ENCODE data around the gene GIPR. TPM values are rescaled to one million over a fixed set of nuclear protein-coding genes. Genes with fewer than 3 reads are reported as not detected.
A peak's percentile ranks its signal among the peaks of the same experiment; 100 is the strongest.
"Not testable (repeated sequence)": the region's sequence is repeated elsewhere in the genome, so short reads cannot be mapped to it uniquely, and the experiment has no call there.

GIPR gene
- total RNA-seq, 1 donor: not detected

DNA sequence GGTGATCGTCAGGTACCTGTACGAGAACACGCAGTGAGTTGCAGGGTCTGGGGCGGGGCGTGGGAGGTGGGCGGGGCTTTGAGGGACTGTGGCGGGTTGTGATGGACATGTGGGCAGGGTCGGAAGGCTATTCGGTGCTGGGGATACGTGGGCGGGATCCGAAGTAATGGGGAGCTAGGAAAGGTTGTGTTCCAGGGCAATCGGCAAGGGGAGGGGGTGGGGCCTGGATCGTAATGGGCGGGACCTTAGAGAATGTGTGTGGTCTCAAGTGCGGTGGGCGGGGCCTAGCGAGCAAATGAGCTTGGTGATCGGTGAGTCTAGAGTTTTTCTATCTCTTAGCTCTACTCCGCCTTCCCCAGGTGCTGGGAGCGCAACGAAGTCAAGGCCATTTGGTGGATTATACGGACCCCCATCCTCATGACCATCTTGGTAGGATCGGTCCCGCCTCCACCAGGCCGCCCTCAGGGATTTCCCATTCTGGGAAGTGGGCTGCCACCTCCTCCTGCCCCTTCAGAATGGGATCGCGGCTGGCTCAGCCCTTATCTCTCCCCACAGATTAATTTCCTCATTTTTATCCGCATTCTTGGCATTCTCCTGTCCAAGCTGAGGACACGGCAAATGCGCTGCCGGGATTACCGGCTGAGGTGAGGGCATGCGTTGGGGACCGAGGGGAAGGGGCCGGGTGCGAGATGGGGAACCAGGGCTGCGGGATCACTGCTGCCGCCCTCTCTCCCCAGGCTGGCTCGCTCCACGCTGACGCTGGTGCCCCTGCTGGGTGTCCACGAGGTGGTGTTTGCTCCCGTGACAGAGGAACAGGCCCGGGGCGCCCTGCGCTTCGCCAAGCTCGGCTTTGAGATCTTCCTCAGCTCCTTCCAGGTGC is 9.6 kb downstream of the GIPR start:
- TF ChIP-seq, protein P1, sequence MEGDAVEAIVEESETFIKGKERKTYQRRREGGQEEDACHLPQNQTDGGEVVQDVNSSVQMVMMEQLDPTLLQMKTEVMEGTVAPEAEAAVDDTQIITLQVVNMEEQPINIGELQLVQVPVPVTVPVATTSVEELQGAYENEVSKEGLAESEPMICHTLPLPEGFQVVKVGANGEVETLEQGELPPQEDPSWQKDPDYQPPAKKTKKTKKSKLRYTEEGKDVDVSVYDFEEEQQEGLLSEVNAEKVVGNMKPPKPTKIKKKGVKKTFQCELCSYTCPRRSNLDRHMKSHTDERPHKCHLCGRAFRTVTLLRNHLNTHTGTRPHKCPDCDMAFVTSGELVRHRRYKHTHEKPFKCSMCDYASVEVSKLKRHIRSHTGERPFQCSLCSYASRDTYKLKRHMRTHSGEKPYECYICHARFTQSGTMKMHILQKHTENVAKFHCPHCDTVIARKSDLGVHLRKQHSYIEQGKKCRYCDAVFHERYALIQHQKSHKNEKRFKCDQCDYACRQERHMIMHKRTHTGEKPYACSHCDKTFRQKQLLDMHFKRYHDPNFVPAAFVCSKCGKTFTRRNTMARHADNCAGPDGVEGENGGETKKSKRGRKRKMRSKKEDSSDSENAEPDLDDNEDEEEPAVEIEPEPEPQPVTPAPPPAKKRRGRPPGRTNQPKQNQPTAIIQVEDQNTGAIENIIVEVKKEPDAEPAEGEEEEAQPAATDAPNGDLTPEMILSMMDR (IDR thresholded peaks at IDR 0.05; ENCODE audit: insufficient read depth, low read length): no peak
- peak; percentile 57 for DNase-seq (ENCODE audit: low read depth)
- peak overlapping the region; percentile 25 for H3K4me3 ChIP-seq (ENCODE audit: low read depth, low read length)

DNA sequence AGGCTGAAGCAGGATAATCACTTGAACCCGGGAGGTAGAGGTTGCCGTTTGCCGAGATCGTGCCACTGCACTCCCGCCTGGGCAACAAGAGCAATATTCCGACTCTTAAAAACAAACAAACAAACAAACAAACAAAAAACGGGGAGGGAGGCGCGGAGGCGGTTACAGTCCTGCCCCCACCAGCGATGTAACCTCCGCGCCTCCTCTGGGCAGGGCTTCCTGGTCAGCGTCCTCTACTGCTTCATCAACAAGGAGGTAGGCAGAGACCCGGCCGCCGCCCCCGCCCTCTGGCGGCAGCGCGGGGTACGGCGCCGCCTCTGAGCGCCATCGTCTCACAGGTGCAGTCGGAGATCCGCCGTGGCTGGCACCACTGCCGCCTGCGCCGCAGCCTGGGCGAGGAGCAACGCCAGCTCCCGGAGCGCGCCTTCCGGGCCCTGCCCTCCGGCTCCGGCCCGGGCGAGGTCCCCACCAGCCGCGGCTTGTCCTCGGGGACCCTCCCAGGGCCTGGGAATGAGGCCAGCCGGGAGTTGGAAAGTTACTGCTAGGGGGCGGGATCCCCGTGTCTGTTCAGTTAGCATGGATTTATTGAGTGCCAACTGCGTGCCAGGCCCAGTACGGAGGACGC is 13.5 kb downstream of the GIPR start:
- peak; percentile 69 for DNase-seq (ENCODE audit: low read depth)
- TF ChIP-seq, protein P1 (IDR thresholded peaks at IDR 0.05; ENCODE audit: insufficient read depth, low read length): peak; percentile 85
- peak overlapping the region; percentile 51 for H3K4me3 ChIP-seq (ENCODE audit: low read depth, low read length)

DNA sequence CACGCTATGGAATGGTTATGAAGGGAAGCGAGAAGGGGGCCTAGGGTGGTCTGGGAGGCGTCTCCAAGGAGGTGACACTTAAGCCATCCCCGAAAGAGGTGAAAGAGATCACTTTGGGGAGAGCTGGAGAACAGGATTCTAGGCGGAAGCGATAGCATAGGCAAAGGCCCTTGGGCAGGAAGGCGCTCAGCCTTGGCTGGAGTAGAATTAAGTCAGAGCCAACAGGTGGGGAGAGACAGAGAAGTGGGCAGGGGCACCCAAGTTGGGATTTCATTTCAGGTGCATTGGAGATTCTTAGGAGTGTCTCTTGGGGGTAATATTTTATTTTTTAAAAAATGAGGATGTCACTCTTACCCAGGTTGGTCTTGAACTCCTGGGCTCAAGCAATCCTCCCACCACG is 14.1 kb downstream of the GIPR start:
- no peak for DNase-seq (ENCODE audit: low read depth)
- H3K4me3 ChIP-seq (ENCODE audit: low read depth, low read length): no peak overlapping the region
- TF ChIP-seq, protein P1 (IDR thresholded peaks at IDR 0.05; ENCODE audit: insufficient read depth, low read length): no peak

DNA sequence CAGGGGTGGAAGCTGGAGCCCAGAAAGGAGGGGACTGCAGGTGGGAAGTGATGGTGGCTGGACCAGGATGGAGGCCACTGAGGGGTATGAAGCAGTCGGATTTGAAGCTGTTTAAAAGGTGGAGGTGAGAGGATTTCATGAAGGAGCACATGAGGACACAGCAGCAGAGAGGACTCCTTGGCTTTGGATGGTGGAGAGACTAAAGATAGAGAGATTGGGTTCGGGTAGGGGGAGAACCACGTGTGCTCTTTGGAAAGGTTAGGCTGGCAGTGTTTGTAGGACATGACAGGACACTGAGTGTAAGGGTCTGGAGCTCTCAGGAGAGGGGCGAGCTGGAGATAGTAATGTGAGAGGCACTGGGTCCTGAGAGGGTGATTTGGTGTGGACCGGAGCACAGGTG is 14.9 kb downstream of the GIPR start:
- H3K4me3 ChIP-seq (ENCODE audit: low read depth, low read length): no peak overlapping the region
- no peak for DNase-seq (ENCODE audit: low read depth)
- TF ChIP-seq, protein P1 (IDR thresholded peaks at IDR 0.05; ENCODE audit: insufficient read depth, low read length): no peak

DNA sequence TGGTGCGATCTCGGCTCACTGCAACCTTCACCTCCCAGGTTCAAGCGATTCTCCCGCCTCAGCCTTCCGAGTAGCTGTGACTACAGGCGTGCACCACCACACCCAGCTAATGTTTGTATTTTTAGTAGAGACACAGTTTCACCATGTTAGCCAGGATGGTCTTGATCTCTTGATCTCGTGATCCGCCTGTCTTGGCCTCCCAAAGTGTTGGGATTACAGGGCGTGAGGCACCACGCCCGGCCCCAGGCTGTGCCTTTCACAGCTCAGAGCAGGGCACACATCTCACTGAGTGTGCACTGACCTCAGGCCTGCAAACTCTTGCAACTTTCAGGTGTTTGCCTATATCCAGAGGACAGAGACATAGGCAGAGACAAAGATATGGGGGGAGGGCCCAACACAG is 17.0 kb downstream of the GIPR start:
- not testable (repeated sequence) for H3K4me3 ChIP-seq (ENCODE audit: low read depth, low read length); DNase-seq (ENCODE audit: low read depth)

DNA sequence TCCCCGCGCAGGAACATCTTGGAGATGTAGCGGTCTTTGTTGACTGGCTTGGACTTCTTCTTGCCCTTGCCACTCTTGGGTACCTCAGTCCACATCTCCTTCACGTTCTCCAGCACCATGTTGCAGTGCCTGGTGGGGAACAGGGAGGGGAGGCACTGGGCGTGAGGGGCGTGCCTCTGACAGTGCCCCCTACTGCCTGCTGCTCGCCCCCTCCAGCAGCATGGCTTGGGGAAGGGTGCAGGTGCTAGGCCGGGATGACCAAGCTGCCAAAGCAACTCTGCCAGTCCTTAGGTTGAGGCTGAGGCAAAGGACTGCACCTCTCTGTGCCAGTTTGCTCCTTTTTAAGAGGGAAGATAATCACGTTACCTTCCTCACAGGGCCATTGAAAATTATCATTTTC is 19.6 kb downstream of the GIPR start:
- TF ChIP-seq, protein P1 (IDR thresholded peaks at IDR 0.05; ENCODE audit: insufficient read depth, low read length): no peak
- H3K4me3 ChIP-seq (ENCODE audit: low read depth, low read length): no peak overlapping the region
- DNase-seq (ENCODE audit: low read depth): no peak

DNA sequence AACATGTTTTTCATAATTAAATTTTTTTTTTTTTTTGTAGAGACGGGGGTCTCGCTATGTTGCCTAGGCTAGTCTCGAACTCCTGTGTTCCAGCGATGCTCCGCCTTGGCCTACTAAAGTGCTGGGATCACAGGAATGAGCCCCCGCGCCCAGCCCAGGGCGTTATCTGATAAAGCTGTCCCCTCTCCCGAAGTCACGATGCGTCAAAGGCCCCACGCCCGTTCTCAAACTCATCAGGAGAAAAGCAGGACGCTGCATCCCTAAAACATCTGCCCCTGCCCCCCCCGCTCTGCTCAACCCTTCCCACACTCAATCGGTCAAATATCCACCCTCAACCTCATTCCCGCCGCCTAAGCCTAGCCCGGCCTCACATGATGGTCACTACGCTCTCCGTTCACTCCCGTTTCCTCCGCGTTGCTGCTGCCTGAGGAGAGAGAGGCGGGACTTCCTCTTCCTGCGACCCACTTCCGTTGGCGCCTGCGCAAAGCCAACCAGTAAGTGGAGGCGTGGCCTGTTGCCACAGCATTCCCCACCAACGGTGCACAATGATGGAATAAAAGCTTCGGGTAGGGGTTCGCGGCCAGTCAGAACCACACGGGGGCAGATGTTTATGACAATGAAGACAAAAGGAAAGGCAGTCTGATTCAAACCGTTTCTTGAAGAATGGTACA is 23.6 kb downstream of the GIPR start, which contains the start of gene SNRPD2:
TSS of gene SNRPD2 (minus strand) at position 438 of the 671 bp plus-strand sequence. CDS start at position 373, 65 bp downstream.
- peak; percentile 95 for DNase-seq (ENCODE audit: low read depth)
- TF ChIP-seq, protein P1 (IDR thresholded peaks at IDR 0.05; ENCODE audit: insufficient read depth, low read length): no peak
- peak within 1 kb of the TSS; percentile 96 for H3K4me3 ChIP-seq (ENCODE audit: low read depth, low read length)
